ENCODE data around the gene PIGM.

The PIGM gene

DNA sequence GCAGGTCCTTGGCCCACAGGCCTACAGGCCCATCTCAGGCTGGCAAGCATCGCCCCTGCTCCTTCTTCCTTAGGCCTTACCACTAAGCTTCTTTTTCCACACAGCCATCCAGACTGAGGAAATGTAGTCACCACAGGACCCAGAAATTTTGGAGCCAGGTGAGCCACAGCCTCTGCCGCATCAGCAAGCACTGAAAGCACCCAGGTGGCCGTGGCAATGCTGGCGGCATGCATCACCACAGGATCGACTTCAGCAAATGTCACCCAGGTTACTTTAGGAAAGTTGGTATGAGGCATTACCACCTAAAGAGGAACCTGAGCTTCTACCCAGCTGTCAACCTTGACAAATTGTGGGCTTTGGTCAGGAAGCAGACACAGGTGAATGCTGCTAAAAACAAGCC lies 11.6 kb downstream of the PIGM start:
- no peak for DNase-seq

- DNase-seq = no peak
Measured at GRCh38 chr1:160018900-160019299, 12.9 kb downstream of the PIGM start.

DNA sequence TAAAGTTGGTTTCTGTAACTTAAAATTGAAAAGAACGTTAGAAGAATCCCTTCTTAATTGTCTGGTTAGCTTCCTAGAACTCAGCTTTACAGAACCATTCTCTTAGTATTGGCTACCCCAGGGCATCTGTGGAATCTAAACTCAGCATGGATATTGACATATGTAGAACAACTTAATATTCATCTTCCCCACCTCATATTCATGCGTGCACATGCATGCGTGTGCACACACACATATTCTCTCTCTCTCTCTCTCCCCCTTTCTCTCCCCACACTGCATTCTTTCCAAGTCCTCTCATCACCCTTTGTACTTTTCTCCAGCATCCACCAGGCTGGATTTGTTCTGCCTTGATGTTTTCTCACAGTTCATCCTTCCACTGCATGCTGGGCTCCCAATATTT lies 13.4 kb downstream of the PIGM start:
- DNase-seq = no peak

DNA sequence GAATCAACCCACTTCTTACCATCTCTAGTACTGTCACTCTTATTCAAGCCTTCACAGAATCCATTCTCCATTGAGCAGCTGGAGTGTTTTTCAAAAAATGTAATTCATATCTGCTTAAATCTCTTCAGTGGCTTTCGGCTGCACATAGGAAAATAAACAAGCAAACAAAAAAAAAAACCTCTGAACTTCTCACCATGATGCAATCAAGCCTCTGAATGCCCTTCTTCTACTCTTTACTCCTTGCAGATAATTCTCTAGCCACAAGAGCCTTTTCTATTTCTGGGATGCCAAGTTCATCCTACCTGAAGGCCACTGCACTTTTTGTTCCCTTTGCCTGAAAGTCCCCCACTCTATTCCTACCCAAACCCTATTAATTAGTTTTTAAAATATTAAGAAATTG lies 14.2 kb downstream of the PIGM start:
- DNase-seq = no peak

DNA sequence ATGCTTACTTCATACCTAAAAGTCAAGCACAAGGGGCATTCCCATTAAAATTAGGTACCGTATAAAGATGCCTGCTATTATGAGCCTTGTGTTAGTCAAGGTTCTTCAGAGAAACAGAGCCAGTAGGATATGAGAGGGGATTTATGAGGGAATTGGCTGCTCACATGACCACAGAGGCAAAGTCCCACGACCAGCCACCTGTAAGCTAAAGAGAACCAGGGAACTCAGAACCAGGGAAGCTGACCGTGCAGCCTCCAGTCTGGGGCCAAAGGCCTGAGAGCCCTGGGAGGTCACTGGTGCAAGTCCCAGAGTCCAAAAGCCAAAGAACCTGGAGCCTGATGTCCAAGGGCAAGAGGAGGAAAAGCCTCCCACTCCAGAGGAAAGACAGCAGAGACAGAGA lies 20.0 kb downstream of the PIGM start:
- no peak for DNase-seq

DNA sequence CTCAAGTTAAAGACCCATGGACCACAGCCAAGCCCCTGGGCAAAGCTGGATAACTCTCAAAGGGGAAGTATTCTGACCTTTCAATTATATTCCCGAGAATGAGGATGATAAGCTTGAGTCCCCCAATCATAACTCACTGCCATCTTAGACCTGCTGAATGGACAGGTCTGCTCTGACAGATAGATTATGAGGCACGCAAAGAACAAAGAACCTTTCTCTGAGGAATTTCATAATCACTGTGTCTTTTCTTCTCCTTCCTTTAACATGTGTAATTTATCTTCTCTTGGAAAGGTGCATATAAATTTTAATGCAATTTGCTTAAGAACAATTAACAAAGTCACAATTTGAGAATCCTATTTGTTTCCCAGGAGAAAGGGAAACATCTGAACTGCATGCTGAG lies 22.0 kb downstream of the PIGM start:
- DNase-seq = no peak

GRCh38 chr1:160009081-160009480 lies 22.7 kb downstream of the PIGM start:
- no peak for DNase-seq

DNA sequence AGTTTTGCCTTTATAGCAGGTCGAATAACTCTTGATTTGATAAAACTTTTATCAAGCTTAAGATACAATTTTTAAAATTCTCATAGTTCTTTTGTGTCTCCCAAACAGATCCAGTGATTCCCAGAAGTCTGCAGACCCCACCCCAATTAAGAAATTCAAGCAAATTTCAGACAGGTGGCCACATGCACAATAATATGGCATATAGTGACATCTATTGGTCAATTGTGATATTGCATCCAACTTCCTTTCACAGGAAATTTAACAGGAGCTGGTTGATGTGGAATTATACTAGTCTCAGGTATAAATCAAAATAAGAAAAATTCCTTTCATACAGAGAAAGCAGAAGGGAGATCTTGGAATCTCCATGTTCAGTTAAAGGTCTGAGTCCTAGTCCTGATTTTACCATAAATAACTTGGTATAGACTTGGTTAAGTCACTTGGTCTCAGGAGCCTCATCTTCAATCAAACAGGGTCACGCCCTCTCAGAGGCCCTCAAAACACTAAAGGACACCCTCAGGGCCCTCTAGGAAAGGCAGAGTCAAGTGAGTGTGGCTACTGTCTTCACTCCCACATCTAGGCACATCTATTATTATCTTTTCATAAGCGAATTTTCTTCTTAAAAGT lies 24.1 kb downstream of the PIGM start:
- DNase-seq = peak; percentile 58

DNA sequence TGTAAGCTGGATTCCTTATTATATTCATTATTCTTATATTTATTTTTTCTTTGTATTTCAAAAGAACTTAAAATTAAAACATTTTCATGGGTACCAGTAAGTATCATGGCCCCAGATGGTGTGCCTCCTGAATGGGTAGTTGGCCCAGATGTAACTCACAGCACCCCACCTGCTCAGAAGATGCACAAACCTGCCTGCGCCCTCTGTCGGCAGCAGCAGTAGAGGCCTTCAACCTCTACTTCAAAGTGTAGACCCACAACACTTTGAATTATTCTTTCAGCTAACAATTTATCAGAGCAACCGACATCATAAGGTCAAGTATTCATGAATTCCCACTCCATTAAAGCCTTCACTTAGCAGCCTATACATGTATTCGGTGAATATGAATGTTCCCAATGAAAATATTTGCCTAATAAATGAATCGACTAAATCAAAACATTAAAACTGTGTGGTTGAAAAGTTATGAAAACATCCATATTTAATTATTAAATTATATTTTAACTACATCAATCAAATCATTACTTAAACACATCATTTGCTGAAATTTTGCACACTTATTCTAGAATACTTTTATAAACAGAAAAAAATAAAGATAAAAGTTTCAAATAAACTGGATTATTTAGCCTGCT lies 25.4 kb downstream of the PIGM start:
- DNase-seq = peak; percentile 88

DNA sequence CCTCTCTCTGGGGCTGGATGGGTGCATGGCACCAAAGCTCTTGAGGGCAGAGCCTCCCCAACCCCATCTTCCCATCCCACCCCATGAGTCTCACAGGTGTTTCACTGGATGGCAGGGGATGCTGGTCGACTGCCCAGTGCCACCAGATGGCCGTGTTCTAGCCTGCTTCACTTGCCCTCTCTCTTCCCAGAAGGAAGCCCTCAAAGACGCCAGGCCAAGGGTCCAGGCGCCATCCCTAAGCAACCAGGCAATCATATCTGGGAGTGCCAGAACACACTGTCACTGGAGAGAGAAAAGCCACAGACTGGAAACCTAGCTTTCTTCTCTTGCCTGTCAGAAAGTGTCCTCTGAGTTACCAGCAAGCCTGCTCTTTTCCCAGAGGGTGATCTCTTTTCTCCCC lies 26.7 kb downstream of the PIGM start:
- no peak for DNase-seq

GRCh38 chr1:160004425-160004824 lies 27.4 kb downstream of the PIGM start:
- no peak for DNase-seq

DNA sequence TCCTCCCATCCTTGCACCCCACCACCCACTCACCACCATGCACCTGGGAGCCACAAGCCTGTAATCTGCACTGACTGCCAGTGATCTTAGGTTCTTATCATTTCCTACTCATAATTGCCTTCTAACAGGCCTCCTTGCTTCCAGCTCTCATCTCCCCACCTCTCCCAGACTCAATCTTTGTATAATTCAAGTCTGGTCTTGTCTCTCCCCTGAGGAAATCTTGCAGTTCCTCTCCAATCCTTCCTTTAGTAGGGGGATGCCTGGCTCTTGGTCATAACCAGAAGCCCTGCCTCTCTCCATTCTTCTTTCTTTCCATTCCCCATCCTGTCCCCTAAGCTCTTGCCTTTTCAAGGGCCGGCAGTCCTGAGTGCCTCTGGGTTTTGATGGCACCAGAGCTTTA lies 27.8 kb downstream of the PIGM start:
- DNase-seq = no peak

GRCh38 chr1:160001440-160001839 lies 30.4 kb downstream of the PIGM start:
- DNase-seq = no peak

GRCh38 chr1:159999204-159999603 lies 32.6 kb downstream of the PIGM start:
- no peak for DNase-seq

DNA sequence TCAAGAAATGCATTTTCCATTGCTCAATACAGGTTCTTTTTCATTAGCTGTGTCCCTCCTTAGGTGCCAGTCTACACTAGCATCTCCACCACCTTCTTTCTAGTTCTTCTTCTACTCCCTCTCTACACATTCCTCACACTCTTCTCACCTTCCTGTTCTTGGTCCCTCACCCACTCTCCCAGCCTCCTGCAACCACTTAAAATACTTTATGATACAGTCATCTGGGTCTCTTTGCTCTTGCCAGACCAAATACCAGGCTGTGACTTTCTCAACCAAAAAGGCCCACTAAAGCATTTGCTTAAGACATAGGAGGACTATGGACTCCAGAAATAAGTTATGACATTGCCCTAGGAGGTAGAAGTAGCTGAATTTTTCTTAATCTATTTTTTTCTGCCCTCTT lies 35.1 kb downstream of the PIGM start:
- no peak for DNase-seq

DNA sequence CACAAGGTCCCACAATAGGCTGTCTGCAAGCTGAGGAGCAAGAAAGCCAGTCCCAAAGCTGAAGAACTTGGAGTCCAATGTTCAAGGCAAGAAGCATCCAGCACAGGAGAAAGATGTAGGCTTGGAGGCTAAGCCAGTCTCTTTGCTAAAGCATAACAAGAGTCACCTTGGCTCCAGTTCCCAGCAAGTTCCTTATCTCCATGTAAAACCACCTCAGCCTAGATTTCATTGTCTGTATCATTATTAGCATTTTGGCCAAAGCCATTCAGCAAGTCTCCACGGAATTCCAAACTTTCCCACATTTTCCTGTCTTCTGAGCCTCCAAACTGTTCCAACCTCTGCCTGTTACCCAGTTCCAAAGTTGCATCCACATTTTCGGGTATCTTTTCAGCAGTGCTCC lies 36.9 kb downstream of the PIGM start:
- DNase-seq = no peak

- no peak for DNase-seq
Measured at GRCh38 chr1:159993911-159994310, 37.9 kb downstream of the PIGM start.

DNA sequence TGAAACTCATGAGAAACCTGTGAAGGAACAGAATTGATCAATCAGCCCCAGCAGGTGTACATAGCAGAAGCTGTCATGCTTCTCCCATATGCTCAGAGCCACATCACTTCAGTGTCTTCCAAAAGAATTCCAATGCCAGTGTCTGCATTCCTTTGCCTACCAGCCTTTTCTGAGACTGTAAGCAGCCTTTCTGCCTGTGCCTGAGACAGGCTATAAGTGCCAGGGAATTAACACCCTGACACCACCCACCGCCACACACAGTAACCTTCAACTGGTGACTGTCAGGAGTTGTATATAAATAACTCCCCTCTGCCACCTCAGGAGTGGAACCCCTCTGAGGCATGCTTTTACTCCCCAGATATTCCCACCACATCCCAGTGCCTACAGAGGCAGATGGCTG lies 39.6 kb downstream of the PIGM start:
- no peak for DNase-seq

DNA sequence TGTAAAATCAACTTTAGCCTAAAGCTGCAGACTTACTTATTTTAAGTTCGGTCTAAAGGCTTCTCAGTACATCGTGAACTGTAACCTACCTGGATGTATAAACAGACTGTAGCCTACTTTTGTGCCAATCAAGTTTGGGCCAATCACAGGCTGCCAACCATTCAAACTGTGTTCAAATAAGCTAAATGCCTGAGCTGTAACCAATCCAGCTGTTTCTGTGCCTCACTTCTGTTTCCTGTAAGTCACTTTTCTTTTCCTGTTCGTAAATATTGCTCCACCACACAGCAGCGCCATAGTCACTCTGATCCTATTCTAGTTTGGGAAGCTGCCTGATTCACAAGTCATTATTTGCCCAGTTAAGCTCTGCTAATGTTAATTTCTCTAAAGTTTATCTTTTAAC lies 40.3 kb downstream of the PIGM start:
- peak; percentile 59 for DNase-seq

DNA sequence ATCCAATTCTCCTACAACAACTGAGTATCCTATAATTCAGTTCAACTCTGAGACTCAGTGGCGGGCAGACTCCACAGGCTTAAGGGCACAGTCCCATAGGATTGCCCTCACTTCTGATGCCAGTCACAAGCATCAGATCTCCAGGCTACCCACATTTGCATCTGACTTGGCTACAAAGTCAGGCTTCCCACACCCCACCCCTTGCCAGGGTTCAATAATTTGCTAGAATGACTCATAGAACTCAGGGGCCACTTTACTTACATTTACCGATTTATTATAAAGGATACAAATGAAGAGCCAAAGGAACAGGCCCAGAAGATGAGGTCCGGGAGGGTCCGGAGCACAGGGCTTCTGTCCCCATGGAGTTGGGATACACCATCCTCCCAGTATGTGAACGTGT lies 41.8 kb downstream of the PIGM start:
- DNase-seq = no peak

GRCh38 chr1:159989581-159989980 lies 42.2 kb downstream of the PIGM start:
- no peak for DNase-seq

DNA sequence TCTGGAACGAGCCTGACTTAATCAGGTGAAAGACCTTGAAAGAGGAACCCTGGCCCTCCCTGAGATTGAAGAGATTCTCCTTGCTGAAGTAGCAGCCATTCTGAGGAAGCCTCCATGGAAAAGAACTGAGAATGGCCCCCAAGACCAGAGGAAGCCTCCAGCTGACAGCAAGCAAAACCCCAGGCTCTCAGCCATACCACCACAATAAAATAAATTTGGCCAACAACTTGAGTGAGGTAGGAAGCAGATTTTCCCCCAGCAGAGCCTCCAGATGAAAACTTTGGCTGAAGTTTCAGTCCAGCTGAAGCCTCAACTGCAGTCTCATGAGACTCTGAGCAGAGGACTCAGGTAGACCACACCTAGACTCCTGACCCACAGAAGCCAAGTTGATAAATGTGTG lies 43.8 kb downstream of the PIGM start:
- no peak for DNase-seq

GRCh38 chr1:159987186-159987585 lies 44.6 kb downstream of the PIGM start:
- peak; percentile 23 for DNase-seq

DNA sequence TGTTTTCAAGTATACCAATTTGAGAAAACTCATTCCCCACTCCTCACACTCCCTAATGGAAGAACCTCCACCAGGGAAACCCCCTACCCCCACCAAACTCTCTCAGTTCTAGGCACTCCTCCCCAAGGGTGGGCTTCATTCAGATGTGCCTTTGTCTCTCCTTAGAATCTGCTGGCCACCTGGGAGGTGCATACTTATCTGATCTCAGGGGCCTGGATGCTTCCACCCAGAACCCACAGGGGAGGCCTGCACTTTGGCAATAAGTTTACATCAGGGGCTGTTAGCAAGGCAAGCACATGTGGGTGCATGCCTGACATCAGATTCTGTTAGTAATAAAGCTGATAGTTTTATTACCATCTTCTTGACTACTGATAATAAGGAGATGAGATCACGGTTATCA lies 45.3 kb downstream of the PIGM start:
- no peak for DNase-seq

- no peak for DNase-seq
Measured at GRCh38 chr1:159986093-159986492, 45.7 kb downstream of the PIGM start.
